AG10803 (cell line): ENCODE measurements around the gene VSIG10L2.

Experiments
- DNase-seq: peaks from one replicate; pipeline ENCODE4 v3.0.0; 2010; ENCODE audit warnings: low read depth
- H3K4me3 ChIP-seq: 2 replicates; pipeline ENCODE4 v1.5.1; 2011; ENCODE audit warnings: mild to moderate bottlenecking, low read length, control low read depth
- CTCF ChIP-seq: conservative IDR thresholded peaks from 2 replicates; pipeline ENCODE4 v1.5.1; 2011; ENCODE audit warnings: mild to moderate bottlenecking, low read length, control low read depth, inconsistent platforms

The VSIG10L2 gene

GRCh38 chr11:125974284-125974683 is 28.4 kb downstream of the VSIG10L2 start:
- no peak for DNase-seq
- TF ChIP-seq CTCF = no peak
- no peak overlapping the region for H3K4me3 ChIP-seq

- H3K4me3 ChIP-seq = no peak overlapping the region
- no peak for DNase-seq
- TF ChIP-seq CTCF = no peak
These were observed 29.8 kb downstream of the VSIG10L2 start for GRCh38 chr11:125975634-125976033.

GRCh38 chr11:125976156-125976555 is 30.3 kb downstream of the VSIG10L2 start:
- TF ChIP-seq CTCF = no peak

GRCh38 chr11:125977333-125977732 is 31.5 kb downstream of the VSIG10L2 start:
- DNase-seq = no peak
- no peak for TF ChIP-seq CTCF
- H3K4me3 ChIP-seq = no peak overlapping the region

More at GRCh38 chr11:125976156-125976555, 30.3 kb downstream of the VSIG10L2 start:
- no peak overlapping the region for H3K4me3 ChIP-seq
- DNase-seq = no peak

- TF ChIP-seq CTCF = no peak
- H3K4me3 ChIP-seq = no peak overlapping the region
- DNase-seq = no peak
These were observed 32.4 kb downstream of the VSIG10L2 start for GRCh38 chr11:125978181-125978716.

- no peak for TF ChIP-seq CTCF
- no peak for DNase-seq
- H3K4me3 ChIP-seq = no peak overlapping the region
These were observed 33.0 kb downstream of the VSIG10L2 start for GRCh38 chr11:125978778-125979407.

GRCh38 chr11:125979511-125979910 is 33.7 kb downstream of the VSIG10L2 start:
- TF ChIP-seq CTCF = no peak
- H3K4me3 ChIP-seq = no peak overlapping the region
- no peak for DNase-seq
